ENCODE data around the gene UCN.

DNA sequence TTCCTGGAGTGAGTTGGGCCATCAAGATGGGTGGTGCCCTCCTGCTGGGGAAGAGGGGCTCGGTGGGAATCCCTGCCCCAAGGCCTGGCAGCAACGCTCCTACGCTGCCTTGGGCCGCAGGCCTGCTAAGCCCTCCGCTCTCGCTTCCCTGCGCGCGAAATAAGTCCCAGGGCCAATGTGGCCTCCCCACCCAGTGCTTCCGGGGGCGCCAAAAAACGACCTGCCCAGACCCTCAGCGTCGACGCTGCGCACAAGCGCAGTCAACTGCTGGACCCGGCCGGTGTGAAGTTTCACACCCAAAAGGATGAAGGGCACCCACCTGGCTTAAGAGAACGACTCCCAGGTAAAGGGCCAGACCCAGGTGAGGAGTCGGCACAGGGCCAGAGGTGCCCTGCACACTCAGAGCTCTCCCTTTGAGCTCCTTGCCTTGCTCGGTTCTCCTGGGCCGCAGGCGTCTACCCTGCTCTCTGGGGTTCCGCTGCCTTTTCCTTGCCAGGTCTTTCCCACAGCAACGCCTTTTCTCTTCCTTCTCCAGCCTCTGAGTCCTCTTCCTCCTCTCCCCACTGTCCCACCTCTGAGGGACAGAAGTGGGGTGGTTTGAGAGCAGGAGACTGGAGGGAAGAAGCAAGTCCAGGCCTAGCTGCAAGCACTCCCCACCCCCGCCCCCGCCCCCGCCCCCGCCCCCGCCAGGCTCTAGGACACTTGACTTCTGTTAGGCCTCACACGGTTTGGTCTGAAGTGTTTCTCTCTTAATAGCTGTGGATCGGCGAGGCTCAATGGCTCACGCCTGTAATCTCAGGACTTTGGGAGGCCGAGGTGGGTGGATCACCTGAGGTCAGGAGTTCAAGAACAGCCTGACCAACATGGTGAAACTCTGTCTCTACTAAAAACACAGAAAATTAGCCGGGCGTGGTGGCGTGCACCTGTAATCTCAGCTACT lies 32.8 kb downstream of the UCN start, which contains the start of gene DNAJC5G:
- TF ChIP-seq, protein P1, sequence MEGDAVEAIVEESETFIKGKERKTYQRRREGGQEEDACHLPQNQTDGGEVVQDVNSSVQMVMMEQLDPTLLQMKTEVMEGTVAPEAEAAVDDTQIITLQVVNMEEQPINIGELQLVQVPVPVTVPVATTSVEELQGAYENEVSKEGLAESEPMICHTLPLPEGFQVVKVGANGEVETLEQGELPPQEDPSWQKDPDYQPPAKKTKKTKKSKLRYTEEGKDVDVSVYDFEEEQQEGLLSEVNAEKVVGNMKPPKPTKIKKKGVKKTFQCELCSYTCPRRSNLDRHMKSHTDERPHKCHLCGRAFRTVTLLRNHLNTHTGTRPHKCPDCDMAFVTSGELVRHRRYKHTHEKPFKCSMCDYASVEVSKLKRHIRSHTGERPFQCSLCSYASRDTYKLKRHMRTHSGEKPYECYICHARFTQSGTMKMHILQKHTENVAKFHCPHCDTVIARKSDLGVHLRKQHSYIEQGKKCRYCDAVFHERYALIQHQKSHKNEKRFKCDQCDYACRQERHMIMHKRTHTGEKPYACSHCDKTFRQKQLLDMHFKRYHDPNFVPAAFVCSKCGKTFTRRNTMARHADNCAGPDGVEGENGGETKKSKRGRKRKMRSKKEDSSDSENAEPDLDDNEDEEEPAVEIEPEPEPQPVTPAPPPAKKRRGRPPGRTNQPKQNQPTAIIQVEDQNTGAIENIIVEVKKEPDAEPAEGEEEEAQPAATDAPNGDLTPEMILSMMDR (conservative IDR thresholded peaks at IDR 0.05; ENCODE audit: low read length): no peak
- no peak for TF ChIP-seq EZH2phosphoT487 (IDR thresholded peaks at IDR 0.05; ENCODE audit: borderline replicate concordance)
